Tibial nerve (tissue), 4 donors: Measurements from ENCODE around the gene DCP1B.

Experiments used
- EP300 ChIP-seq, 2 donors: sonication (generic); formaldehyde crosslinking; IDR thresholded peaks; one replicate each; pipeline ENCODE4 v1.6.1; 2017; ENCODE audit warnings: antibody characterized with exemption in 2 of 2, mild to moderate bottlenecking in 1 of 2
- POLR2A ChIP-seq, 2 donors: fragments of 450-650 bp; IDR thresholded peaks; one replicate each; pipeline ENCODE4 v1.6.1; 2017; ENCODE audit warnings: antibody characterized with exemption in 2 of 2, mild to moderate bottlenecking in 2 of 2, moderate library complexity in 2 of 2
- TF ChIP-seq, protein P1 (sequence below), 5 experiments: fragments of 200-600 bp in 3 of 5; fragments of 450-650 bp in 2 of 5; sonication (generic) in 3 of 5; IDR thresholded peaks; one replicate each; pipeline ENCODE4 v1.5.1; 2016 to 2019; ENCODE audit warnings: antibody characterized with exemption in 5 of 5, mild to moderate bottlenecking in 3 of 5, moderate library complexity in 2 of 5

DNA sequence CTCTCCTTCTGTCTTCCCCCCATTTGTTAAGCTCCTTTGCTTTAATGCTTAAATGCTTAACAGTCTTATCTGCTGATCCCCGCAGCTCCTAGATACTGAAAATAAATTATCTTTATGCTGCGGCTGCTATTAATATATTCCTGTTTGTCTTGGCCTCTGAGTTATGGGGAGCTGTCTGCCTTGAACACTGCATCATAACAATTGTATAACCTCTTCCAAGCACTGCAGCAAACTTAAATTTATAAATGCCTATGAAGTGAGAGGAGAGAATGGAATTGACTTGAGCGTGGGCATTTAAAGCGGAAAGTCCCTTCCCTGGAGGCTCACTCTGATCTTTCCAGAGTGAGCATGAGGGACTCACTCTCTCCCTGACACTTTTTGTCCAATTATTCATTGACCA lies 23.1 kb upstream of the DCP1B start:
- TF ChIP-seq, protein P1, sequence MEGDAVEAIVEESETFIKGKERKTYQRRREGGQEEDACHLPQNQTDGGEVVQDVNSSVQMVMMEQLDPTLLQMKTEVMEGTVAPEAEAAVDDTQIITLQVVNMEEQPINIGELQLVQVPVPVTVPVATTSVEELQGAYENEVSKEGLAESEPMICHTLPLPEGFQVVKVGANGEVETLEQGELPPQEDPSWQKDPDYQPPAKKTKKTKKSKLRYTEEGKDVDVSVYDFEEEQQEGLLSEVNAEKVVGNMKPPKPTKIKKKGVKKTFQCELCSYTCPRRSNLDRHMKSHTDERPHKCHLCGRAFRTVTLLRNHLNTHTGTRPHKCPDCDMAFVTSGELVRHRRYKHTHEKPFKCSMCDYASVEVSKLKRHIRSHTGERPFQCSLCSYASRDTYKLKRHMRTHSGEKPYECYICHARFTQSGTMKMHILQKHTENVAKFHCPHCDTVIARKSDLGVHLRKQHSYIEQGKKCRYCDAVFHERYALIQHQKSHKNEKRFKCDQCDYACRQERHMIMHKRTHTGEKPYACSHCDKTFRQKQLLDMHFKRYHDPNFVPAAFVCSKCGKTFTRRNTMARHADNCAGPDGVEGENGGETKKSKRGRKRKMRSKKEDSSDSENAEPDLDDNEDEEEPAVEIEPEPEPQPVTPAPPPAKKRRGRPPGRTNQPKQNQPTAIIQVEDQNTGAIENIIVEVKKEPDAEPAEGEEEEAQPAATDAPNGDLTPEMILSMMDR (IDR thresholded peaks at IDR 0.05) = no peak
- no peak for TF ChIP-seq POLR2A (IDR thresholded peaks at IDR 0.05)
- TF ChIP-seq EP300 (IDR thresholded peaks at IDR 0.05) = no peak
